Measurements from ENCODE around the gene SCFD2.

GRCh38 chr4:53137468-53137867 is 228.4 kb downstream of the SCFD2 start:
- TF ChIP-seq ZNF274 (IDR thresholded peaks at IDR 0.05; ENCODE audit: low read depth, low read length) (no peak), YY1 (IDR thresholded peaks at IDR 0.05; ENCODE audit: insufficient read depth, insufficient read length) (no peak), SUZ12 (IDR thresholded peaks at IDR 0.05; ENCODE audit: extremely low read depth, insufficient read depth, insufficient read length) (no peak)
